BJ (cell line): ENCODE measurements around the gene UBE3D. TPM values are rescaled to one million over a fixed set of nuclear protein-coding genes. Genes with fewer than 3 reads are reported as not detected.

Experiments used
- CTCF ChIA-PET: fragments of 350-600 bp; formaldehyde crosslinking; extraction: SDS; loops from one replicate; lab custom pipeline; 2021; ENCODE audit warnings: antibody characterized with exemption, inconsistent platforms; lab: Yijun Ruan, JAX
- POLR2A ChIA-PET: fragments of 300-600 bp; sonication (Branson Sonifier 250); formaldehyde crosslinking; extraction: SDS; loops from one replicate; lab custom pipeline; 2021; ENCODE audit warnings: antibody characterized with exemption; lab: Charles Lee
- DNase-seq: peaks from one replicate; pipeline ENCODE4 v3.0.0-alpha.2; 2011; ENCODE audit warnings: low read depth
- H3K27me3 ChIP-seq: 2 replicates; pipeline ENCODE4 v1.6.0; 2011; ENCODE audit warnings: low read length; ENCODE audit not compliant: control insufficient read depth, insufficient read depth
- H3K36me3 ChIP-seq: 2 replicates; pipeline ENCODE4 v1.5.1; 2011; ENCODE audit warnings: low read length; ENCODE audit not compliant: control insufficient read depth, insufficient read depth
- H3K4me3 ChIP-seq: 2 replicates; pipeline ENCODE4 v1.5.1; 2011; ENCODE audit warnings: low read depth, mild to moderate bottlenecking, control low read depth, low read length
- polyA minus RNA-seq: library from RNA; depleted of rRNA, polyadenylated mRNA; stranded (reverse); fragments of >200 nt; gene quantifications from 2 replicates; pipeline ENCODE4 v1.2.3, GENCODE V29; 2011; rRNA and poly(A)+ RNA removed
- polyA plus RNA-seq: library from polyadenylated mRNA; depleted of rRNA; stranded (reverse); fragments of >200 nt; gene quantifications from 2 replicates; pipeline ENCODE4 v1.2.3, GENCODE V29; 2011; rRNA removed
- TF ChIP-seq, protein P1 (sequence below): IDR thresholded peaks from 2 replicates; pipeline ENCODE4 v1.5.1; 2011; ENCODE audit warnings: low read depth, mild to moderate bottlenecking, control low read depth, inconsistent platforms, low read length, moderate library complexity; ENCODE audit not compliant: insufficient read depth

The UBE3D gene, protein sequence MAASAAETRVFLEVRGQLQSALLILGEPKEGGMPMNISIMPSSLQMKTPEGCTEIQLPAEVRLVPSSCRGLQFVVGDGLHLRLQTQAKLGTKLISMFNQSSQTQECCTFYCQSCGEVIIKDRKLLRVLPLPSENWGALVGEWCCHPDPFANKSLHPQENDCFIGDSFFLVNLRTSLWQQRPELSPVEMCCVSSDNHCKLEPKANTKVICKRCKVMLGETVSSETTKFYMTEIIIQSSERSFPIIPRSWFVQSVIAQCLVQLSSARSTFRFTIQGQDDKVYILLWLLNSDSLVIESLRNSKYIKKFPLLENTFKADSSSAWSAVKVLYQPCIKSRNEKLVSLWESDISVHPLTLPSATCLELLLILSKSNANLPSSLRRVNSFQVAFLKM
- polyA plus RNA-seq: 2.1 and 2.5 TPM in 2 replicates
- 3.0 TPM in 2 replicates for polyA minus RNA-seq

DNA sequence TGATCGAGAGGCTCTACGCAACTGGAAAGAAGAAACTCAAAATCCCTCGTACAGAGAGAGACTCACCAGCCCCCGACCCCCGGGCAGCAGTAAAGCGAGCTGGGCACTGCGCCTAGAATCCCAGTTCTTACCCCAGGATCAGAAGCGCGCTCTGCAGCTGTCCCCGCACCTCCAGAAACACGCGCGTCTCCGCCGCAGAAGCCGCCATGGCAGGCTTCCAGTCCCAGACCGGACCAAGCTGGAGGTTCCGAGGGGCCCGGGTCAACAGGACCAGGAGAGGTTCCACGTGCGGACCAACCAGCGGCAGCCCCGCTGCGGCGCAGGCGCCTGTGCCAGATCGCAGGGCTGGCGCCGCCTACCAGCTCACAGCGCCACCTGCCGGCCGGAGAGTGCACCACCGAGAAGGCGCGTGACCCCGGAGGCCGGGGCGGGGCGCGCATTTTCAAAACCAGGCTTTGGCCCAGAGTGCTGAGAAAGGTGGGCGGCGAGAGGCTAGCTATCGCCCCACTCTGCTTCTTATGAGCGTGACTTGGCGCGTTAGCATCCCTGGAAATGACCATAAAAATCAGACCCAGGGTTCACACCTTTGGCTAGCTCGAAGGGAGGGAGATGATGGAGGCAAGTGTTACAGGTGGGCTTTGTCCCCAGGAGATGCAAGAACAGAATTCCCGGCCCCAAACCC is at the start of gene UBE3D:
TSS of gene UBE3D (minus strand) at position 331 of the 682 bp plus-strand sequence. CDS start at position 208, 123 bp downstream.
- no peak for DNase-seq
- H3K27me3 ChIP-seq: no peaks in the 10 kb centered on the region
- peak within 1 kb of the TSS; percentile 88 for H3K4me3 ChIP-seq
- TF ChIP-seq, protein P1, sequence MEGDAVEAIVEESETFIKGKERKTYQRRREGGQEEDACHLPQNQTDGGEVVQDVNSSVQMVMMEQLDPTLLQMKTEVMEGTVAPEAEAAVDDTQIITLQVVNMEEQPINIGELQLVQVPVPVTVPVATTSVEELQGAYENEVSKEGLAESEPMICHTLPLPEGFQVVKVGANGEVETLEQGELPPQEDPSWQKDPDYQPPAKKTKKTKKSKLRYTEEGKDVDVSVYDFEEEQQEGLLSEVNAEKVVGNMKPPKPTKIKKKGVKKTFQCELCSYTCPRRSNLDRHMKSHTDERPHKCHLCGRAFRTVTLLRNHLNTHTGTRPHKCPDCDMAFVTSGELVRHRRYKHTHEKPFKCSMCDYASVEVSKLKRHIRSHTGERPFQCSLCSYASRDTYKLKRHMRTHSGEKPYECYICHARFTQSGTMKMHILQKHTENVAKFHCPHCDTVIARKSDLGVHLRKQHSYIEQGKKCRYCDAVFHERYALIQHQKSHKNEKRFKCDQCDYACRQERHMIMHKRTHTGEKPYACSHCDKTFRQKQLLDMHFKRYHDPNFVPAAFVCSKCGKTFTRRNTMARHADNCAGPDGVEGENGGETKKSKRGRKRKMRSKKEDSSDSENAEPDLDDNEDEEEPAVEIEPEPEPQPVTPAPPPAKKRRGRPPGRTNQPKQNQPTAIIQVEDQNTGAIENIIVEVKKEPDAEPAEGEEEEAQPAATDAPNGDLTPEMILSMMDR: peak; percentile 89
- POLR2A ChIA-PET: no interaction called here
- no peaks in the 10 kb centered on the region for H3K36me3 ChIP-seq
- CTCF ChIA-PET: interaction anchor here (0.6 to 10.2 kb wide), 56 partner anchors 9 to 1440 kb away, joined by 3 to 281 read pairs (median 6); partner anchors contain the start of genes IBTK, PGM3, PRSS35 and RWDD2A

DNA sequence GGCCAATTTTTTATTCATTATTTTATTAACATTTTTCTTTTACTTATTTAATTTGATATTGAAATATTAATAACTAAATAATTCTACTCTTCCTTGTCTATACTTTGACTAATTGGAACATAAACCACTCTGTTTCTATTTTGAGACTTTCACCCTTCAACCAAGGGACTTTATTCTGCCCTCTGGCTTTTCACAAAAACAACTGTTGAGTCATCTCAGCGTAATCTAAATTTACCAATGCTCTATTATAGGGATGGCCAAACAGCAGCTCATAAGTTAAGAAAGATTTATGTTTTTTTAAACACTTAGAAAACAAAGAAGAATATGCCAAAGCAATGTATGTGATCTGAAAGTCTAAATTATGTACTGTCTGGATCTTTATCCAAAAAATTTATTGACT is 48.5 kb upstream of the UBE3D start:
- POLR2A ChIA-PET: no interaction called here
- TF ChIP-seq, protein P1: no peak
- CTCF ChIA-PET: interaction anchor here (1.6 kb wide), 1 partner anchor 47 kb away, joined by 4 read pairs; the partner anchor contains the start of gene DOP1A

DNA sequence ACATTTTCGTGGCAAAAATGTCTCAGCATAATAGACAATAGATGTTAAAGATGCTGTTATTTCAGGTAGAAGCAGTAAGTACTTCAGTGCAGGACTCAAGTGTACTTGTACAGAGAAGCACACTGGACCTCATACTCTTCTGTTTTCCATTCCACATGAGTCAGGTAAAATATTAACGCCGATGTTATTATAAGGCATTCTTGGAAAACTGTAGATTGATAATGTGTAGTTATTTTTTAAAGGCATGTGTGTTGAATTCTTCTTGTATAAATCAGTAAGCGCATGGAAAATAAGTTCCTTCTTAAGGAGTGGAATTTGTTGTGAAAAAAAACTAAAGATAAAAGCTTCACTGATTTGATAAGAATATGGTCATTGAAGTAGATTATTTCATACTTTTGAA is 47.6 kb upstream of the UBE3D start:
- H3K27me3 ChIP-seq: no peaks in the 10 kb centered on the region
- TF ChIP-seq, protein P1: no peak
- CTCF ChIA-PET: interaction anchor here (2.0 kb wide), 1 partner anchor 45 kb away, joined by 5 read pairs; the partner anchor contains the start of gene DOP1A
- DNase-seq: no peak
- H3K36me3 ChIP-seq: no peaks in the 10 kb centered on the region
- POLR2A ChIA-PET: no interaction called here
- no peak overlapping the region for H3K4me3 ChIP-seq

More for the DNA sequence above, 48.5 kb upstream of the UBE3D start:
- H3K4me3 ChIP-seq: no peak overlapping the region
- H3K27me3 ChIP-seq: no peaks in the 10 kb centered on the region
- no peak for DNase-seq
- H3K36me3 ChIP-seq: no peaks in the 10 kb centered on the region

DNA sequence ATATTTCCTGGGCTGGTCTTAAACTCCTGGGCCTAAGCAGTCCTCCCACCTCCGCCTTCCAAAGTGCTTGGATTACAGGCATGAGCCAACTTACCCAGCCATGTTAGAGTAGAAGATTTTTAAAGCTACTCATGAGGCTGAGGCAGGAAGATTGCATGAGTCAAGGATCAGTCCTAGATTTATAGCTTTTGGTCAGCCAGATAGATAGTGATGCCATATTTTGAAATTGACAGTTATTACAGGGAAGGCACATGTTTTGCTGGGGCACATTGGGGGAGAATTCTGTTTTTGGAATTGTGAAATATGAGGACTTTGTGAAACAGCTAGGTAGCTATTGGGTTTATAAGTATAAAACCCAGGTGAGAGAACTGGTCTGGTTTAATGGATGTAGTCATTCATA is 42.7 kb upstream of the UBE3D start:
- Histone ChIP-seq H3K4me3 (no peak overlapping the region), H3K27me3 (no peaks in the 10 kb centered on the region), H3K36me3 (no peaks in the 10 kb centered on the region)
- no peak for DNase-seq
- TF ChIP-seq, protein P1: no peak
- ChIA-PET CTCF (interaction anchor here (1.8 kb wide), 1 partner anchor 12 kb away, joined by 5 read pairs; no protein-coding TSS in a partner anchor), POLR2A (no interaction called here)

DNA sequence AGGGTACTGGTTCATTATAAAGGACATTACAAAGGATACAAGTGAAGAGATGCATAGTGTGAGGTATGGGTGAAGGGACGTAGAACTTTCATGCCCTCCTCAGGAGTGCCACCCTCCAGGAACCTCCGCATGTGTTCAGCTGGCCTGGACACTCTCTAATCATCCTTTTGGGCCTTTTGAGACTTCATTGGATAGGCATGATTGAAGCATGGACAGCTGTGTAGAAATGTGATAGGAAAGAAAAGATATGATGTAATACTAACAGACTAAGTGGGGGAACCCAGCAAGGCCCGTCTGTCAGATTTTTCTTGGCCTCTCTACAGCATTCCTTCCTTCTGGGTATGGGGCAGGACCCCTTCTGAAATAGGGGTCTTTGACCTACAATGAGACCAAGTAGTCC is 32.9 kb upstream of the UBE3D start:
- ChIA-PET POLR2A (no interaction called here), CTCF (interaction anchor here (4.7 kb wide), 1 partner anchor 32 kb away, joined by 29 read pairs; the partner anchor contains the start of genes DOP1A and UBE3D)
- H3K36me3 ChIP-seq: peaks cover 2% of the 10 kb centered on the region; the same call in 1 of the 2 replicates
- TF ChIP-seq, protein P1: no peak
- DNase-seq: no peak
- no peak overlapping the region for H3K4me3 ChIP-seq
- H3K27me3 ChIP-seq: no peaks in the 10 kb centered on the region
